GM23338 (cell line): ENCODE results near the gene CFAP251. TPM values are rescaled to one million over a fixed set of nuclear protein-coding genes. Genes with fewer than 3 reads are reported as not detected.

Source experiments
- ATAC-seq: fragments of 200-7000 bp; cut with Tn5 transposase; 3 replicates; pipeline ENCODE4 v1.9.1; 2020
- DNase-seq: peaks from one replicate; pipeline ENCODE4 v3.0.0-alpha.2; 2015; ENCODE audit warnings: low spot score
- H2AFZ ChIP-seq: fragments of 200-600 bp; sonication (generic); 2 replicates; pipeline ENCODE4 v1.8.0; 2016; ENCODE audit warnings: antibody characterized with exemption, mild to moderate bottlenecking, moderate library complexity
- H3F3A ChIP-seq: fragments of 200-600 bp; sonication (generic); replicated peaks from 2 replicates; pipeline ENCODE4 v1.8.0; 2017; ENCODE audit warnings: antibody characterized with exemption, mixed run types, low read depth
- H3K27ac ChIP-seq: fragments of 200-600 bp; sonication (generic); 2 replicates; pipeline ENCODE4 v1.6.1; 2016; ENCODE audit warnings: low read depth
- H3K27me3 ChIP-seq: fragments of 200-600 bp; sonication (generic); 2 replicates; pipeline ENCODE4 v1.8.0; 2016; ENCODE audit warnings: mild to moderate bottlenecking, mixed run types, moderate library complexity; ENCODE audit not compliant: insufficient read depth
- H3K36me3 ChIP-seq: fragments of 200-600 bp; sonication (generic); 2 replicates; pipeline ENCODE4 v1.8.0; 2016; ENCODE audit warnings: mild to moderate bottlenecking; ENCODE audit not compliant: insufficient read depth
- H3K4me1 ChIP-seq: fragments of 200-600 bp; sonication (generic); 2 replicates; pipeline ENCODE4 v1.8.0; 2016; ENCODE audit warnings: mild to moderate bottlenecking, moderate library complexity; ENCODE audit not compliant: insufficient read depth
- H3K4me2 ChIP-seq: fragments of 200-600 bp; sonication (generic); 2 replicates; pipeline ENCODE4 v1.7.1; 2017; ENCODE audit warnings: mixed run types
- H3K4me3 ChIP-seq: fragments of 200-600 bp; sonication (generic); 2 replicates; pipeline ENCODE4 v1.6.1; 2016; ENCODE audit warnings: mixed run types
- H3K79me2 ChIP-seq: fragments of 200-600 bp; sonication (generic); replicated peaks from 2 replicates; pipeline ENCODE4 v1.8.0; 2017; ENCODE audit warnings: mild to moderate bottlenecking; ENCODE audit not compliant: insufficient read depth
- H3K9me2 ChIP-seq: fragments of 200-600 bp; sonication (generic); 2 replicates; pipeline ENCODE4 v1.8.0; 2017; ENCODE audit not compliant: insufficient read depth
- H4K20me1 ChIP-seq: fragments of 200-600 bp; sonication (generic); replicated peaks from 2 replicates; pipeline ENCODE4 v1.8.0; 2017; ENCODE audit warnings: mild to moderate bottlenecking; ENCODE audit not compliant: insufficient read depth
- H3K27ac Mint-ChIP-seq: 2 replicates; pipeline ENCODE4 v1.8.0; 2020; ENCODE audit warnings: inconsistent platforms, mild to moderate bottlenecking, moderate library complexity, mixed read lengths
- H3K27me3 Mint-ChIP-seq: 3 replicates; pipeline ENCODE4 v1.8.0; 2022; ENCODE audit warnings: low read depth, mild to moderate bottlenecking, moderate library complexity, mixed read lengths, inconsistent platforms; ENCODE audit not compliant: insufficient read depth, poor library complexity
- H3K36me3 Mint-ChIP-seq: 3 replicates; pipeline ENCODE4 v1.8.0; 2021; ENCODE audit warnings: low read depth, mild to moderate bottlenecking, inconsistent platforms, moderate library complexity, mixed read lengths
- H3K4me1 Mint-ChIP-seq: 3 replicates; pipeline ENCODE4 v1.8.0; 2020; ENCODE audit warnings: mild to moderate bottlenecking, inconsistent platforms, mixed read lengths
- H3K4me3 Mint-ChIP-seq: 3 replicates; pipeline ENCODE4 v1.8.0; 2021; ENCODE audit warnings: moderate library complexity, mild to moderate bottlenecking, inconsistent platforms, mixed read lengths
- H3K9me3 Mint-ChIP-seq: 3 replicates; pipeline ENCODE4 v1.8.0; 2020; ENCODE audit warnings: moderate library complexity, mild to moderate bottlenecking, inconsistent platforms, mixed read lengths
- CREB1 ChIP-seq: fragments of 250-450 bp; sonication (Bioruptor Pico); IDR thresholded peaks from 2 replicates; pipeline ENCODE4 v1.5.0; 2020; ENCODE audit warnings: low read depth, mild to moderate bottlenecking, moderate library complexity
- CTCF ChIP-seq, 2 experiments: fragments of 200-600 bp in 1 of 2; sonication (generic) in 1 of 2; conservative IDR thresholded peaks; 2 replicates each; pipeline versions ENCODE4 v1.5.1 to v1.6.1; 2016 to 2017; ENCODE audit warnings: antibody characterized with exemption in 2 of 2, low read depth in 2 of 2, mild to moderate bottlenecking in 2 of 2, moderate library complexity in 1 of 2
- ETS1 ChIP-seq: IDR thresholded peaks from 2 replicates; pipeline ENCODE4 v1.6.1; 2016; ENCODE audit warnings: antibody characterized with exemption
- EZH2 ChIP-seq: fragments of 200-600 bp; sonication (generic); IDR thresholded peaks from one replicate; pipeline ENCODE4 v1.8.0; 2017; ENCODE audit warnings: antibody characterized with exemption, mild to moderate bottlenecking, low read depth; ENCODE audit not compliant: unreplicated experiment
- EZH2phosphoT487 ChIP-seq: fragments of 200-600 bp; sonication (generic); IDR thresholded peaks from one replicate; pipeline ENCODE4 v1.8.1; 2018; ENCODE audit warnings: antibody characterized with exemption; ENCODE audit not compliant: unreplicated experiment
- JUNB ChIP-seq: IDR thresholded peaks from one replicate; pipeline ENCODE4 v1.6.1; 2016; ENCODE audit warnings: antibody characterized with exemption; ENCODE audit not compliant: unreplicated experiment
- NANOG ChIP-seq: IDR thresholded peaks from 2 replicates; pipeline ENCODE4 v1.6.1; 2016; ENCODE audit warnings: antibody characterized with exemption, borderline replicate concordance
- POLR2AphosphoS5 ChIP-seq: IDR thresholded peaks from 2 replicates; pipeline ENCODE4 v1.6.1; 2016; ENCODE audit warnings: antibody characterized with exemption, low read depth
- REST ChIP-seq: IDR thresholded peaks from one replicate; pipeline ENCODE4 v1.6.1; 2018; ENCODE audit warnings: antibody characterized with exemption; ENCODE audit not compliant: unreplicated experiment
- STAT1 ChIP-seq: IDR thresholded peaks from one replicate; pipeline ENCODE4 v1.6.1; 2016; ENCODE audit warnings: antibody characterized with exemption; ENCODE audit not compliant: unreplicated experiment
- ZNF114 ChIP-seq: fragments of 250-450 bp; sonication (Bioruptor Pico); IDR thresholded peaks from 2 replicates; pipeline ENCODE4 v1.5.0; 2020; ENCODE audit warnings: mild to moderate bottlenecking, moderate library complexity
- ZNF462 ChIP-seq: fragments of 250-450 bp; sonication (Bioruptor Pico); IDR thresholded peaks from 2 replicates; pipeline ENCODE4 v1.5.0; 2020; ENCODE audit warnings: mild to moderate bottlenecking, moderate library complexity
- polyA plus RNA-seq: library from polyadenylated mRNA; unstranded; fragments of >200 nt; fragmentation: Nextera tagmentation; extraction: Ambion mirVana; gene quantifications from 2 replicates; pipeline ENCODE4 v1.2.1, GENCODE V29; 2016
- total RNA-seq: library from RNA; depleted of rRNA; stranded (reverse); fragments of >200 nt; shearing (Covaris generic); gene quantifications from 2 replicates; pipeline ENCODE4 v1.2.3, GENCODE V29; 2014

CFAP251 gene
- total and polyA plus RNA-seq, 2 experiments from 2014 or later: 1.4 to 2.5 TPM

- Mint-ChIP-seq H3K4me3 (no peak overlapping the region), H3K27me3 (no peaks in the 10 kb centered on the region), H3K4me1 (peaks cover 5% of the 10 kb centered on the region; the same call in 2 of the 3 replicates), H3K36me3 (no peaks in the 10 kb centered on the region; the same call in 2 of the 3 replicates), H3K27ac (no peak overlapping the region), H3K9me3 (peaks cover 4% of the 10 kb centered on the region; the same call in 1 of the 3 replicates)
- ATAC-seq: no peak
- H2AFZ ChIP-seq: no peak overlapping the region
- no peak for DNase-seq
- H4K20me1 ChIP-seq: no peaks in the 10 kb centered on the region
- no peaks in the 10 kb centered on the region for H3K9me2 ChIP-seq
- H3K4me1 ChIP-seq: no peaks in the 10 kb centered on the region
- H3K79me2 ChIP-seq: no peaks in the 10 kb centered on the region
- no peaks in the 10 kb centered on the region for H3F3A ChIP-seq
- H3K27ac ChIP-seq: no peak overlapping the region
- TF ChIP-seq POLR2AphosphoS5 (no peak), NANOG (no peak), CREB1 (CRISPR knock-in tag) (no peak), CTCF (conservative IDR thresholded peaks at IDR 0.05; ENCODE audit: low read depth in 2 of 2) (no peak), STAT1 (no peak), EZH2phosphoT487 (no peak), EZH2 (no peak), ZNF462 (CRISPR knock-in tag) (no peak), JUNB (no peak), ZNF114 (no peak), ETS1 (no peak), REST (no peak)
- no peaks in the 10 kb centered on the region for H3K27me3 ChIP-seq
- H3K4me2 ChIP-seq: no peak overlapping the region
- no peak overlapping the region for H3K4me3 ChIP-seq
- H3K36me3 ChIP-seq: no peaks in the 10 kb centered on the region; the same call in 1 of the 2 replicates
These were observed 23.8 kb downstream of the CFAP251 start for GRCh38 chr12:121942145-121942718.
